Neural cell (in vitro differentiated cells): ENCODE results near the gene PATZ1. TPM values are rescaled to one million over a fixed set of nuclear protein-coding genes. Genes with fewer than 3 reads are reported as not detected.

ENCODE experiments used
- H2AFZ ChIP-seq: fragments of 200-600, 300-800 bp; sonication (generic), shearing (Covaris generic); 2 replicates; pipeline ENCODE4 v1.6.0; 2014; ENCODE audit warnings: low read depth, mild to moderate bottlenecking, antibody characterized with exemption, low read length, moderate library complexity
- H3F3A ChIP-seq: fragments of 200-600 bp; shearing (Covaris generic); 2 replicates; pipeline ENCODE4 v1.6.1; 2016; ENCODE audit warnings: mild to moderate bottlenecking, moderate library complexity, mixed read lengths, antibody characterized with exemption, low read length; ENCODE audit not compliant: insufficient read depth, poor library complexity, severe bottlenecking
- H3K27ac ChIP-seq: fragments of 200-600, 300-800 bp; sonication (generic), shearing (Covaris generic); 2 replicates; pipeline ENCODE4 v1.5.1; 2014; ENCODE audit warnings: mild to moderate bottlenecking, low read length, moderate library complexity
- H3K27me3 ChIP-seq: fragments of 300-800, 200-600 bp; sonication (generic), shearing (Covaris generic); 2 replicates; pipeline ENCODE4 v1.6.0; 2014; ENCODE audit warnings: mild to moderate bottlenecking, low read depth, low read length, moderate library complexity; ENCODE audit not compliant: insufficient read depth
- H3K36me3 ChIP-seq: fragments of 300-800, 200-600 bp; sonication (generic), shearing (Covaris generic); 2 replicates; pipeline ENCODE4 v1.5.1; 2014; ENCODE audit warnings: mild to moderate bottlenecking, antibody characterized with exemption, low read length, moderate library complexity; ENCODE audit not compliant: insufficient read depth
- H3K4me2 ChIP-seq: fragments of 300-800, 200-600 bp; sonication (generic), shearing (Covaris generic); 2 replicates; pipeline ENCODE4 v1.6.0; 2014; ENCODE audit warnings: mild to moderate bottlenecking, low read length
- H3K4me3 ChIP-seq: fragments of 300-800, 200-600 bp; sonication (generic), shearing (Covaris generic); 2 replicates; pipeline ENCODE4 v1.5.1; 2014; ENCODE audit warnings: mild to moderate bottlenecking, low read length, moderate library complexity
- H3K79me2 ChIP-seq: fragments of 200-600 bp; shearing (Covaris generic); replicated peaks from 2 replicates; pipeline ENCODE4 v1.6.0; 2014; ENCODE audit warnings: mild to moderate bottlenecking, low read length, moderate library complexity; ENCODE audit not compliant: insufficient read depth
- H3K9ac ChIP-seq: fragments of 300-800, 200-600 bp; sonication (generic), shearing (Covaris generic); 2 replicates; pipeline ENCODE4 v1.6.1; 2016; ENCODE audit warnings: mild to moderate bottlenecking, low read length, mixed read lengths
- H3K9me2 ChIP-seq: fragments of 200-600 bp; shearing (Covaris generic); 2 replicates; pipeline ENCODE4 v1.6.1; 2016; ENCODE audit warnings: mild to moderate bottlenecking, low read length, mixed read lengths; ENCODE audit not compliant: insufficient read depth
- H3K9me3 ChIP-seq: fragments of 200-600, 300-800 bp; sonication (generic), shearing (Covaris generic); 2 replicates; pipeline ENCODE4 v1.6.1; 2016; ENCODE audit warnings: mild to moderate bottlenecking, mixed run types, low read length, moderate library complexity, mixed read lengths
- H4K20me1 ChIP-seq: fragments of 200-600 bp; shearing (Covaris generic); 2 replicates; pipeline ENCODE4 v1.6.1; 2016; ENCODE audit warnings: mild to moderate bottlenecking, mixed run types; ENCODE audit not compliant: insufficient read depth
- EP300 ChIP-seq: fragments of 450-650 bp; conservative IDR thresholded peaks from 2 replicates; pipeline ENCODE4 v1.6.1; 2014; ENCODE audit warnings: antibody characterized with exemption, mild to moderate bottlenecking, moderate library complexity; ENCODE audit not compliant: poor library complexity, severe bottlenecking
- EZH2 ChIP-seq: fragments of 200-600, 300-800 bp; shearing (Covaris generic), sonication (generic); IDR thresholded peaks from 2 replicates; pipeline ENCODE4 v1.6.1; 2014; ENCODE audit warnings: antibody characterized with exemption, low read length, borderline replicate concordance, mild to moderate bottlenecking; ENCODE audit not compliant: insufficient read depth, poor library complexity, severe bottlenecking
- MXI1 ChIP-seq: fragments of 450-650 bp; conservative IDR thresholded peaks from 2 replicates; pipeline ENCODE4 v1.6.1; 2014; ENCODE audit warnings: antibody characterized with exemption, mild to moderate bottlenecking; ENCODE audit not compliant: poor library complexity, severe bottlenecking
- POLR2AphosphoS5 ChIP-seq: IDR thresholded peaks from 2 replicates; pipeline ENCODE4 v1.6.1; 2012
- RAD21 ChIP-seq: fragments of 450-650 bp; conservative IDR thresholded peaks from 2 replicates; pipeline ENCODE4 v1.6.1; 2014; ENCODE audit warnings: antibody characterized with exemption, mild to moderate bottlenecking, moderate library complexity
- SMC3 ChIP-seq: fragments of 450-650 bp; conservative IDR thresholded peaks from 2 replicates; pipeline ENCODE4 v1.6.1; 2014; ENCODE audit warnings: antibody characterized with exemption, mild to moderate bottlenecking, moderate library complexity; ENCODE audit not compliant: poor library complexity
- TAF1 ChIP-seq: IDR thresholded peaks from 2 replicates; pipeline ENCODE4 v1.6.1; 2012; ENCODE audit warnings: low read depth
- polyA plus RNA-seq: library from polyadenylated mRNA; depleted of rRNA; stranded (reverse); fragments of >200 nt; gene quantifications from 2 replicates; pipeline ENCODE4 v1.2.3, GENCODE V29; 2014
- TF ChIP-seq, protein P1 (sequence below): fragments of 450-650 bp; IDR thresholded peaks from 2 replicates; pipeline ENCODE4 v1.5.1; 2014; ENCODE audit warnings: antibody characterized with exemption, mild to moderate bottlenecking, moderate library complexity; ENCODE audit not compliant: poor library complexity, severe bottlenecking
- TF ChIP-seq, protein P2 (sequence below): IDR thresholded peaks from 2 replicates; pipeline ENCODE4 v1.6.1; 2012; ENCODE audit warnings: borderline replicate concordance

PATZ1 gene
- polyA plus RNA-seq, 1 donor from 2014 or later: 33.5 TPM

DNA sequence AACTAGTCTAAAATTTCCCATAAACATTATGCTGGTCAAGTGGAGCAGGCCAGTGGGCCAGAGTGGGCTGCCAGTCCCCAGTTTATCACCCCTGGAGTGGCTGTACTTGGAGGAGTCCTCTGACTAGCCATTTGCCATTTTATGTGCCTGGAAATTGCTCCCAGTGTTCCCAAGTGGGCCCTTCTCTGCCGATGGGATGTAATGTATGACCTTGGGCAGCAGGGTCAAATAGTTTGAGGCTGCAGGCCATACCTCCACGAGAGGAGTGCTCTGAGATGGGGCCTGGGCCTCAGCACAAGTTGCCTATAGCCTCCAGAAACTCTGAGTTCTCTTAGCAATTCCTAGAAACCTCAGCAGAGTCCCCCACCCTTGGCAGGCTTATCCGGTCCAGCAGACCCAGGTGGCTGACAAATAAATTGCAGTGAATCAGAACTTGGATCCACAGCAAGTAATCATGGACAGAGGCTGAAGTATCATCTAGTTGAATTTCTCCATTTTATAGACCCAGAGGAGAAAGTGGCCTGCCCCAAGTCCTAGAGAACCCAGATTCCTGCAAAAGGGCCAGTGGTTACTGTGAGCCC lies 17.8 kb upstream of the PATZ1 start:
- Histone ChIP-seq H3K79me2 (no peaks in the 10 kb centered on the region), H2AFZ (no peak overlapping the region), H3K9me3 (no peaks in the 10 kb centered on the region), H4K20me1 (no peaks in the 10 kb centered on the region), H3K36me3 (no peaks in the 10 kb centered on the region), H3F3A (no peaks in the 10 kb centered on the region), H3K9me2 (no peaks in the 10 kb centered on the region), H3K9ac (no peak overlapping the region), H3K27me3 (no peaks in the 10 kb centered on the region), H3K4me2 (no peak overlapping the region), H3K4me3 (no peak overlapping the region), H3K27ac (no peak overlapping the region)
- TF ChIP-seq EP300 (no peak), POLR2AphosphoS5 (no peak), MXI1 (no peak), SMC3 (no peak), EZH2 (no peak), TAF1 (no peak), RAD21 (no peak)
- TF ChIP-seq, protein P1, sequence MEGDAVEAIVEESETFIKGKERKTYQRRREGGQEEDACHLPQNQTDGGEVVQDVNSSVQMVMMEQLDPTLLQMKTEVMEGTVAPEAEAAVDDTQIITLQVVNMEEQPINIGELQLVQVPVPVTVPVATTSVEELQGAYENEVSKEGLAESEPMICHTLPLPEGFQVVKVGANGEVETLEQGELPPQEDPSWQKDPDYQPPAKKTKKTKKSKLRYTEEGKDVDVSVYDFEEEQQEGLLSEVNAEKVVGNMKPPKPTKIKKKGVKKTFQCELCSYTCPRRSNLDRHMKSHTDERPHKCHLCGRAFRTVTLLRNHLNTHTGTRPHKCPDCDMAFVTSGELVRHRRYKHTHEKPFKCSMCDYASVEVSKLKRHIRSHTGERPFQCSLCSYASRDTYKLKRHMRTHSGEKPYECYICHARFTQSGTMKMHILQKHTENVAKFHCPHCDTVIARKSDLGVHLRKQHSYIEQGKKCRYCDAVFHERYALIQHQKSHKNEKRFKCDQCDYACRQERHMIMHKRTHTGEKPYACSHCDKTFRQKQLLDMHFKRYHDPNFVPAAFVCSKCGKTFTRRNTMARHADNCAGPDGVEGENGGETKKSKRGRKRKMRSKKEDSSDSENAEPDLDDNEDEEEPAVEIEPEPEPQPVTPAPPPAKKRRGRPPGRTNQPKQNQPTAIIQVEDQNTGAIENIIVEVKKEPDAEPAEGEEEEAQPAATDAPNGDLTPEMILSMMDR: no peak
- TF ChIP-seq, protein P2, sequence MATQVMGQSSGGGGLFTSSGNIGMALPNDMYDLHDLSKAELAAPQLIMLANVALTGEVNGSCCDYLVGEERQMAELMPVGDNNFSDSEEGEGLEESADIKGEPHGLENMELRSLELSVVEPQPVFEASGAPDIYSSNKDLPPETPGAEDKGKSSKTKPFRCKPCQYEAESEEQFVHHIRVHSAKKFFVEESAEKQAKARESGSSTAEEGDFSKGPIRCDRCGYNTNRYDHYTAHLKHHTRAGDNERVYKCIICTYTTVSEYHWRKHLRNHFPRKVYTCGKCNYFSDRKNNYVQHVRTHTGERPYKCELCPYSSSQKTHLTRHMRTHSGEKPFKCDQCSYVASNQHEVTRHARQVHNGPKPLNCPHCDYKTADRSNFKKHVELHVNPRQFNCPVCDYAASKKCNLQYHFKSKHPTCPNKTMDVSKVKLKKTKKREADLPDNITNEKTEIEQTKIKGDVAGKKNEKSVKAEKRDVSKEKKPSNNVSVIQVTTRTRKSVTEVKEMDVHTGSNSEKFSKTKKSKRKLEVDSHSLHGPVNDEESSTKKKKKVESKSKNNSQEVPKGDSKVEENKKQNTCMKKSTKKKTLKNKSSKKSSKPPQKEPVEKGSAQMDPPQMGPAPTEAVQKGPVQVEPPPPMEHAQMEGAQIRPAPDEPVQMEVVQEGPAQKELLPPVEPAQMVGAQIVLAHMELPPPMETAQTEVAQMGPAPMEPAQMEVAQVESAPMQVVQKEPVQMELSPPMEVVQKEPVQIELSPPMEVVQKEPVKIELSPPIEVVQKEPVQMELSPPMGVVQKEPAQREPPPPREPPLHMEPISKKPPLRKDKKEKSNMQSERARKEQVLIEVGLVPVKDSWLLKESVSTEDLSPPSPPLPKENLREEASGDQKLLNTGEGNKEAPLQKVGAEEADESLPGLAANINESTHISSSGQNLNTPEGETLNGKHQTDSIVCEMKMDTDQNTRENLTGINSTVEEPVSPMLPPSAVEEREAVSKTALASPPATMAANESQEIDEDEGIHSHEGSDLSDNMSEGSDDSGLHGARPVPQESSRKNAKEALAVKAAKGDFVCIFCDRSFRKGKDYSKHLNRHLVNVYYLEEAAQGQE: no peak

- no peaks in the 10 kb centered on the region for H3F3A ChIP-seq
- H3K27ac ChIP-seq: no peak overlapping the region
- H3K9me2 ChIP-seq: no peaks in the 10 kb centered on the region
- H3K36me3 ChIP-seq: no peaks in the 10 kb centered on the region
- no peaks in the 10 kb centered on the region for H3K27me3 ChIP-seq
- no peak overlapping the region for H2AFZ ChIP-seq
- no peaks in the 10 kb centered on the region for H4K20me1 ChIP-seq
- H3K9ac ChIP-seq: no peak overlapping the region
- TF ChIP-seq, protein P2: no peak
- TF ChIP-seq TAF1 (no peak), POLR2AphosphoS5 (no peak), SMC3 (no peak), MXI1 (no peak), EP300 (no peak), EZH2 (no peak), RAD21 (no peak)
- TF ChIP-seq, protein P1: no peak
- H3K79me2 ChIP-seq: no peaks in the 10 kb centered on the region
- H3K9me3 ChIP-seq: no peaks in the 10 kb centered on the region
- H3K4me3 ChIP-seq: no peak overlapping the region
- H3K4me2 ChIP-seq: no peak overlapping the region
Measured at GRCh38 chr22:31361743-31362142, 15.6 kb upstream of the PATZ1 start.
